Stimulated activated CD8-positive, alpha-beta memory T cell treated with anti-CD3 and anti-CD28 coated beads, Interleukin-15, amount 100 ng/mL, for 1 hour (primary cell): ENCODE measurements around the gene PLPP7.
"Not testable (repeated sequence)": the region's sequence is repeated elsewhere in the genome, so short reads cannot be mapped to it uniquely, and the experiment has no call there.

Source experiments
- DNase-seq: peaks from one replicate; pipeline ENCODE4 v3.0.0-alpha.2; 2020; ENCODE audit warnings: low read depth

Gene PLPP7

GRCh38 chr9:131266266-131267229 lies 23.0 kb upstream of the PLPP7 start:
- DNase-seq: no peak

GRCh38 chr9:131270171-131271015 lies 19.1 kb upstream of the PLPP7 start:
- no peak for DNase-seq

- not testable (repeated sequence) for DNase-seq
Observed at GRCh38 chr9:131271016-131271273, 18.6 kb upstream of the PLPP7 start.

- DNase-seq: no peak
Observed at GRCh38 chr9:131271506-131271931, 18.0 kb upstream of the PLPP7 start.

- DNase-seq: no peak
Observed at GRCh38 chr9:131272212-131272611, 17.3 kb upstream of the PLPP7 start.

GRCh38 chr9:131273146-131273855 lies 16.2 kb upstream of the PLPP7 start:
- DNase-seq: no peak

GRCh38 chr9:131273856-131274673 lies 15.5 kb upstream of the PLPP7 start:
- DNase-seq: no peak

- DNase-seq: no peak
Observed at GRCh38 chr9:131274674-131275331, 14.7 kb upstream of the PLPP7 start.

GRCh38 chr9:131275332-131276093 lies 14.0 kb upstream of the PLPP7 start:
- DNase-seq: no peak

- no peak for DNase-seq
Observed at GRCh38 chr9:131276094-131276888, 13.2 kb upstream of the PLPP7 start, which contains the start of gene FAM78A. FAM78A (minus strand) TSS chr9:131276510; CDS start chr9:131276179, 331 bp downstream.

- DNase-seq: no peak
Observed at GRCh38 chr9:131276891-131277286, 12.6 kb upstream of the PLPP7 start.

- DNase-seq: no peak
Observed at GRCh38 chr9:131277287-131277909, 12.1 kb upstream of the PLPP7 start.

- DNase-seq: peak; percentile 46
Observed at GRCh38 chr9:131277910-131278701, 11.4 kb upstream of the PLPP7 start.

GRCh38 chr9:131278702-131279111 lies 10.8 kb upstream of the PLPP7 start:
- DNase-seq: no peak

GRCh38 chr9:131279196-131279862 lies 10.2 kb upstream of the PLPP7 start:
- DNase-seq: no peak

GRCh38 chr9:131279863-131280570 lies 9.5 kb upstream of the PLPP7 start:
- DNase-seq: no peak

- DNase-seq: no peak
Observed at GRCh38 chr9:131280660-131281059, 8.9 kb upstream of the PLPP7 start.
